ENCODE data around the gene KIF1A.
"Not testable (repeated sequence)": the region's sequence is repeated elsewhere in the genome, so short reads cannot be mapped to it uniquely, and the experiment has no call there.

The KIF1A gene

DNA sequence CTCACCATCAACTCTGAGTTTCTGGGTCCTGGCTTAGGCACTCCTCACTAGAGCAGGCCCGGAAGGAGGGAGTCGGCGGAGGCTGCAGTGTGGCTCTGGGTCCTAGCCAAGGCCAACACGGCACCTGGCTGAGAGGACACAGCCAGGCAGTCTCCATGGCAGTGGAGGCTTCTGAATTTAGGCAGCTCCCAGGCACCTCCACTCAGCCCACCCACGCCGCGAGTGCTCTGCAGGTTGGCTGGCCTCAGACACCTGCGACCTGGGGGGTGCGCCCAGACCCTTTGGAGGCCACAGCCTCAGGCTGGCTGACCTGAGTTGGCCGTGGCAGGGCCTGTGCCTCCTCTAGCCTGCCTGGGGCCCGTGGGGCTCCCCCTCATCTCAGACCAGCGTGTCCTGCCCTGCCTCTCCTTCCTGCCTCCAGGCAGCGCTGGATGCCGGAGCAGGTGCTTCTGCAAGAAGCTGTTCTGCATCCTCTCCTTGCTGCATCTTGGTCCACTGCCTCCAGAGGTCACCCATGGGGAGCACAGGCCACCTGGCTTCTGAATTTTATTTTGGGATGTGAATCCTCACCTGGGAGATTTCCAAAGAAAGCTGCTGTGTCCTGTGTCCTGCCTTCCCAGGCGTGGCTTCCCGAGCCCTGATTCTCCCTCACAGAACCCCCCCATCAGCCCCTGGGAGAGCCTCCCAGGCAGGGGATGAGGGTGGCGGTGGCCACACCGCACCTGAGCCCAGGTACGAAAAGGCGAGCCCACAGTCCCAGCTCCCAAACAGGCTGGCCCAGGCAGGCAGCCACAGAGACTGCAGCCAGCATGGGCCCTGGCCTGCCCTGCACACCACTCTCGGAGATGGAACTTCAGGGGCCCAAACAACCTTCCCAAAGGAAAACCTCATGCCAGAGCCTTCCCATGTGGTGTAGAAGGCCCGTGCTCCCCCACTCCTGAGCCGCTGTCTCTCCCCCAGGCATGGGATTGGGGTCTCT lies 105.0 kb downstream of the KIF1A start:
- DNase-seq, result no peak

DNA sequence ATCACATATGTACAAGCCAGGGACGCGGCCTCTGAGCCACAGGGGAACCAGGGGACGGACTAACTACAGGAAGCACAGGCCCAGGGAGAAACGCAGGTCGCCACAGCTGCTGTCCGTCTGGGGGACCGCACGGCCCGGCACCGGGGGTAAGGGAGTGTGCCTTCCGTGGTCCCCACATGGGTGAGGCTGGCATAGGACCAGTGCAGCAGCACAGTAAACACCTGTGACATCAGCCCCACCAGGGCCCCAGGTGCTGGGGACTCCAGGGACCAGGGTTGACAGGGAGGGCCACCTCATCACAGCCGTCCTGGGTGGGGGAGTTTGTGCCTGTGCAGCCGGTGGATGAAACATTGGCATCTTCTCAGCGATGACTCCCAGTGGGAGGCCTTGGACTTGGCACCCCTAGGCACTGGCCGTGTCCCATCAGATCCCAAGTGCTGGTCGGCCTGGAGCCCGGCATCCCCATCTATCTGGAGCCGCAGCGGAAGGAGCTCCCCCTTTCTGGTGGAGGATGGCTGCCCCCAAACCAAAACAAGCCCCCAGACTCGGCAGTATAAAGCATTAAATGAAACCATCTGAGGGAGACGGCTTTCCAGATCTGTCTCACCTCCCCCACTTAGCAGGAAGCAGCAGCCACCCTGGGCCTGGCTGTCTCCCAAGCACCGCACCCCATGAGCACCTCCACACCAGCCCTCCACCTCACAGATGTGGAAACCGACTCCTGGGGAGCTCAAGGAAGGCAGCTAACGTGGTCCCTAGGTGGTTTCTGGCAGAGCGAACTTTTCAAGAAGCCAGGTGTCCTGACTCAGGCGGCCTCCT lies 105.9 kb downstream of the KIF1A start:
- no peak for DNase-seq

DNA sequence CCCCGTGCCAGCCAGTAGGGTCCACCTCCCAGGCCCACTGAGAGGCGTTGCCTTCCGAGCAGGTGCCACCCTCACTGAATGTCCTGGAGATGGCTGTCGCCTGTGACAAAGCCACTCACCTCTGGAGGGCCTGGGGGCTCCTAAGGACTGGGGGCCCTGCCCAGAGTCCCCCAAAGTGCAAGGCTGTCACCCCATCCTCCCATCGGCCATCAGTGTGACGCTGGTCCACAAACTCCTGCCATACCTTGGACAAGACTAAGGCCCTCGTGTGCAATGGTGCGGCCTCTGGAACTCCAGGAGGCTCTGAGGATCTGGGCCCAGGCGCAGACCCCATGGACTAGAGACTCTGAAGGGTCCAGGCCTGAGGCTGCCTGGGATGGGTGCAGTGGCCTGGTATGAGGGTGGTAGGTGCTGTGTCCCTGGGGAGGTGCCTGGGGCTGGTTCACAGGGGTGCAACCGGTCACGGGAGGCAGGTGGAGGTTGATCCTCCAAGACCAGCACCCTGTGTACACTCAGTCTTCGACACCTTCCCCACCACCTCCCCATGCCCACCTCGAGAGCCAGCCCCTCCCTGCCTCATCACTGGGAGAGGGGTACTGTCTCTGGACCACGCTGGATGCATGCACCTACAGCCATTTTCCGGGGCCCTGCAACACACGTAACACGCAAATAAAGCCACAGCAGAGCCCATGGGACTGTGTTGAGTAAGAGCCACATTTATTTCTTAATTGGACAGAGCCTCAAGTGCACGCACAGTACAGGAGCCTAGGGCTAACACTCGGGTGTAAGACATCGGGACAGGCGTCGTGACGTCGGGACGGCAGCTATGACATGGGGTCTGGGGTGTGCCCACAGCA lies 106.7 kb downstream of the KIF1A start:
- DNase-seq, result no peak

DNA sequence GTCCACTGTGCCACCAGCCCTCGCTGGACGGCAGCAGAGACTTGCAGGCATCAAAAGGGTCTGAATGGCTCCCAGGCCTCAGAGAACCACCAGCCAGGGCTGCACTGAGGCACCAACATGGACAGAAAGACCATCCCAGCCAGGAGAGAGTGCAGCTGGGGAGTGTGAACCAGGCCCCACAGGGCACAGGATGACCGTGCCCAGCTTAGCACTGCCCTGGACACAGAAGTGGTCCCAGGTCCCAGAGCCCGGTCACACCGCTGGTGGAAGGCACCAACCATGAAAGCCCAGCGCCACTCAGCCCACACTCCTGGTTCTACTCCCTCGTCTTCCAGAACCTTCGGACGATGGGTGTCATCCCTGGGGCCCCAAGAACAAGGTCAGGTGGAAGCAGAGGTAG lies 107.9 kb downstream of the KIF1A start:
- DNase-seq, result no peak

DNA sequence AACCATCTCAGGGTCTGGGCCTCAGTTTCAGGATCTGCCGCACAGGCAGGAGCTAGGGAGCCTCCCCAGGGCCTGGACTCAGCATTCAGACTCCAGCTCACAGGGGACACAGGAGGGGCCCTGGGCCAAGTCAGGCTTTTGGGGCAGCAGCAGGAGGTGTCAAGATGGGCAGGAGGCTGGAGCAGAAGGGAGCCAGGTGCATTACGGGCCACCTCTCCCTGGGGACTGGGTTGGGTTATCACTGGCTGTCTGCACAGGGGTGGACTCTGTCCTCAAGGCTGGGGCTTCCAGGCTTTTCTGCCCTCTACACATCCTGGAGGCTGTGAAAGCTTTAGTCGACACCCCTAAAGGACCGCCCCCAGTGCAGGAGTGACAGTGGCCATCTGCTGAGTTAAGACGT lies 108.3 kb downstream of the KIF1A start:
- DNase-seq, result no peak

DNA sequence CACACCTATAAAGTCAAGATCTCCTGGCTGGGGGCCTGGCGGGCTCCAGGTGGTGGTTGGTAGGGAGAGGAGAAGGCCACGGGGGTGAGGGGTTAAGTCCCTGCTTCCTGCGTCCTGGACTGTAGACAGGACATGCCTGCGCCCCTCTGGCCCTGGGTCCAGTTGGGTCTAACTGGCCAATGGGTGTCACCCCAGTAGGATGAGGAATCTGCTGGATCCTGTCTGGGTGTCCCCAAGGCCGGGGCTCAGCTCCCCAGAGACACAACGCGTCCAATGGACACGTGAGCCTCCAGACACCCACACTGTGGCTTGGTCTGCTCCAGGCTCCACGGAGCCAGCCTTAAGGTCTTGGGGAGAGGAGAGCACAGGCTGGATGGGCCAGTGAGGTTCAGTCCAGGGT lies 108.7 kb downstream of the KIF1A start:
- no peak for DNase-seq

DNA sequence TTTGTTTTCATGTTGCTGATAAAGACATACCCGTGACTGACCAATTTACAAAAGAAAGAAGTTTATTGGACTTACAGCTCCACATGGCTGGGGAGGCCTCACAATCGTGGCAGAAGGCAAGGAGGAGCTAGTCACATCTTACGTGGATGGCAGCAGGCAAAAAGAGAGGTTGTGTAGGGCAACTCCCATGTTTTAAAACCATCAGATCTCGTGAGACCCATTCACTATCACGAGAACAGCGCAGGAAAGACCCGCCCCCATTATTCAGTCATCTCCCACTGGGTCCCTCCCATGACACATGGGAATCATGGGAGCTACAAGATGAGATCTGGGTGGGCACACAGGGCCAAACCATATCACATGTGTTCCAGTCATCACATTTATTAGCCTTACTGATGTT lies 111.6 kb downstream of the KIF1A start:
- no peak for DNase-seq

DNA sequence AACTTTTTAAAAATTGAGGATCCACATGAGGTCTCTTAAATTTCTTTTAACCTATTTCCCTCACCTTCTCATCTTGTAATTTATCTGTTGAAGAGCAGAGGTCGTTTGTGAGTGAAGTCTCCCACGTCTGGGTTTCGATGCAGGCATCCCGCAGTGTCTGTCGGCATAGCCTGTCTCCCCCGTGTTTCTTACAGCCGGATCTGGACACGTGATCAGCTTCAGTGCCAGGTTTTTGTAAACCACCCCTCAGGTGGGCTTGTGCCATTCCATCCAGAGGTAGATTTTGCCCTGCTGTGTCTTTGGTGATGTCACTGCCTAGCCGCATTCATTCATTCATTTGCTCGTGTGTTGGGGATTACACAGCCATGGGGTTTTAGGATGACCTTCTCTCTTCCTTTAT lies 112.2 kb downstream of the KIF1A start:
- no peak for DNase-seq

DNA sequence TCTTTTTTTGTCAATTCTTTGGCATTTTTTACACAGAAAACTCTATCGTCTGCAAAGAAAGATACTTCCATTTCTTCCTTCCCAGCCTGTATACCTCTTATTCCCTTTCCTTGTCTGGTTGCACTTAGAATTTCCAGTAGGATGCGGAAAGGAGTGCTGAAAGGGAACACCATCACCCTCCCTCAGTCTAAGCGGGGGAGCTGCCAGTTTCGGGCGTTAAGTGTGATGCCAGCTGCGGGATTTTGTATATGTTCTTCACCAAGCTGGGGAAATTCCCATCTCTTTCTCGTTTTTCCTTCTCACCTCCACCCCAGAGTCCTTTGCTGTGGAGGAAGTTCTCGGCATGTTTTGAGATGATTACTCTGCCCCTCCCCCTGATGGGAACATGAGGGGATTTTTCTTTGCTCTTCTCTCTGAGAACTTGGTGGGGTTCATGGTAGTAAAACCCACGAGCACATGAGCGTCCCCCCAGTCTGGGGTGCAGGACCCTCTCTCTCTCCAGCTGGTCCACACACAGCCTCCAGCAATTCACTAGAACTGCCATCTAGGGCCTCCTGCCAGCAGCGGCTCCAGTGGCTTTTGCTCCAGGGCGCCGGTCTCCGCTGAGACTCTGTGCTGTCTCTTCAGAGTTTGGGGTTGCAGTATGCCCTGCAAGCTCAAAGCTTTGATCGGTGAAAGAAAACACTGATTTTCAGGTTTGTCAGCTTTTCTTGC lies 112.8 kb downstream of the KIF1A start:
- DNase-seq, result no peak

DNA sequence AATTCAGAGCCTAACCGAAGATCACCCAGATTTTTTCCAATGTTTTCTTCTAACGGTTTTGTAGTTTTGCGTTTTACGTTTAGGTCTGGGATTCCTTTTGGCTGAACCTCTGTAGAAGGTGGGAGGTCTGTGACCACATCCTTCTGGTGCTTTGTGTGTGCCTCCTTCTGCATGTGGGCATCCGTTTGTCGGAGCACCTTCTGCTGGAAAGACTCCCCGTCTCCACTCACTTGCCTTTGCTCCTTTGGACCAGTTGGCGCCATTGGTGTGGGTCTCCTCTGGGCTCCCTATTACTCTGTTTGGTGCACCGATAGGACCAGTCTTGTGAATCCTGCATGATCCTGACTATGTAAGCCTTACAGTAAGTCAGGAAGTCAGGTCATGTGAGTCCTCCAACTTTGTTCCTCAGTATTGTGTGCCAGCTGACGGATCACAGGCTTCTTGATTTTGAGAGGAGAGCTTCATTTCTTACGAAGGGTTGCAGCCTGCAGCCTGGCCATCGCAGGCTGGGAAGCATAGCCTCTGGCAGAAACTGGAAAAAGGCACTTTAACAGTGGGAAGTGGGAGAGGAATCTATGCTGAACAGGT lies 114.7 kb downstream of the KIF1A start:
- peak; percentile 61 for DNase-seq

DNA sequence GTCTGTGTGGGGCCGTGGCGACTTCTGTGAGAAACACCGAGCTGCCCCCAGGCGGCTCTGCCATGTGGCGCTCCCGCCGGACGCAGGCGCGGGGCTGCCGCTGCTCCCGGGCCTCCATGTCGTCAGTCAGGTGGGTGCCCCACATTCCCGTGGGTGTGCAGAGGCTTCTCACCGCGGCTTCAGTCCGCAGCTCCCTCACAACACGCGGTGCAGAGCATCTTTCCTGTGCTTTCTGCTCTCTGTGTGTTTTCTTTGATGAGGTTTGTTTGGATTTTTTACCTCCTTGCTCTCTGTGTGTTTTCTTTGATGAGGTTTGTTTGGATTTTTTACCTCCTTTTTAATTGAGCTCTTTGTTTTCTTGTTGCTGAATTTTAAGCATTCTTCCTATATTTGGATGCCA lies 115.4 kb downstream of the KIF1A start:
- DNase-seq, result peak; percentile 70

DNA sequence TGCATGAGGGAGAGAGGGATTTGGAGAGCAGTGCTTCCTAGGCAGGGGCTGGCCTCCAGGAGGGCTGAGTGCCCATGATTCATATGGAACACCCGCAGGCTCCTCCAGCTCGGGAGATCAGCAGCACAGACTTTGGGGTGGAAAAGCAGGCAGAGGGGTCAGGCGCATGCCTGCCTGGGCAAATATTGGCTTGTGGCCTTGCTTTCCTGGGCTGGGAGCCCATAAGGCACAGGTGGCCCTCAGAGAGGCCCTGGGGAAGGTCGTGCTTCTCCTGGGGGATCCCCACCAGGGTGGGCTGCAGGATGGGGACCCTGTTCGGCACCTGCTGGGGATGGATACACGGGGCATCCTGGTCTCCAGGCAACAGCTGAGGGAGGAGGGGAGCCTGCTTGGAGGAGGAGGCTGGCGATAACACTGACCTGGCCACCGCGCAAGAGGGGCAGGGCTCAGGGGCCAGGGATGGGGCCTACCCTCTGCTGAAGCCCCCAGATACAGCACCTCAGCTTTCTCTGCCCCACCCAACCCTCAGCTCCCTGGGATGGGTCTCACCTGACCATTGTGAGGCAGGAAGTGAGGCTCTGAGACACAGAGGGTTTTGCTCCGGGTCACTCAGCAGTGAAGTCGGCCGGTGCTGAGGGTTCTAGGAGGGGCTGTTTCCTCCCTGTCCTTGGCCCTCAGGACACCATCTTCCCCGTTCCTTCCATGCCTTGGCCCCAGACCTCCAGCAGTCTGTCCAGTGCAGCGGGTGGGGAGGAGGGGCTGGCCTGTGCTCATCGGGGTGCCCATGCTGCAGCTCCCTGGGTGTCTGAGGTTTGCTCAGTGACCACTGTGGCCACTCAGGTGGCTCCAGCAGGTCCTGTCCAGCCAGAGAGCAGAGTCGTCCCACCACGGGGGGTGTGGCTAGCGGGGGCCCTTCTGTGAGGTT lies 116.3 kb downstream of the KIF1A start:
- DNase-seq, result no peak

DNA sequence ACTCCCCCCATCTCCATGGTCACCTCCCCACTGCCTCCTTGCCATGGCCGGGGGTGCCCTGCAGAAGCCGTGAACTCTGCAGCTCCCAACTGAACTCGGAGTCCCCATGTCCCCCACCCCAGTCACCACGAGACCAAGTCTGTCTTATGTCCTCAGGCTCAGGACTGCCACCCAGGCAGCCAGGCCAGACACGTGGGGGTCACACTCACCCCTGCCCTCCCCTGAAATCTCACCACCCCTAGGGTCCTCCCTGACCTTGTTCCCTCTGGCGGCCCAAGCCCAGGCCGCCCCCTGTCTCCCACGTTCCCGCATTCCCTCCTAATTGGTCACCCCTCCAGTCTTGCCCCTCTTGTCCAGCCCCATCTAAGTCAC lies 117.4 kb downstream of the KIF1A start:
- no peak for DNase-seq

DNA sequence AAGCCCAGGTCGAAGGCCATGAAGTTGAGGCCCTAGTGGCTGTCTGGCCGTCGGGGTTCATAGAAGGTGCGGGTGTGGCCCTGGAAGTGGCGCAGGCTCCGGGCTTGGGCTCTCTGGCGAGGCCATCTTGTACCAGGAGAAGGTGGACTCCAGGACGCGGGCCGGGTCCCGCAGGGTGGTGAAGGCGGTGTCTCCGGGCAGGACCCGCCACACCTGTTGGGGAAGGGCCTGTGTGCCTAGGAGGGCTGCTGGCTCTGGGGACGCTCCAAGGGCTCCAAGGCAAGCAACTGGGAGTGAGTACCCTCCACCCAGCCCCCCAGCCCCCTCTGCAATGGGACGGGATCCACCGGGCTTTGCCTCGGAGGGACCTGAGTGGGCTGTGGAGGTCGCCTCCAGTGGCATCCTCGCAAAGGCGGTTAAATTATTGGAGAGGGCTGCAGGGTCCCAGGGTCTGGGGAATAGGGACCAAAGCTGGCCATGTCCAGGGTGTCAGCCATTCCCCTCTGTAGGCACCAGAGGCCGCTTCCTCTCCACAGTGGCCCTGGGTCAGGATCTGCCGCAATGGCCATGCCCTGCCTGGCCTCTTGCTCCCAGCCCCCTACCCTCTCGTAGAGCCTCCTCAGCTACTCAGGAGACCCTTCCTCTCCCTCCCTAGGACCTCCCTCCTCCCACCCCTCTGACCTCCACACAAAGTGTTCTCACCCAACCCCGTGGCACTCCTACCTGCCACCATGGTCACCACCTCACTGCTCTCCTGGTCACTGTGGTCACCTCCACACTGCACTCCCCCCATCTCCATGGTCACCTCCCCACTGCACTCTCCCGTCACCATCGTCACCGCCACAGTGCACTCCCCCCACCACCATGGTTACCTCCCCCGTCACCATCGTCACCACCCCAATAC lies 118.0 kb downstream of the KIF1A start:
- DNase-seq, result no peak

DNA sequence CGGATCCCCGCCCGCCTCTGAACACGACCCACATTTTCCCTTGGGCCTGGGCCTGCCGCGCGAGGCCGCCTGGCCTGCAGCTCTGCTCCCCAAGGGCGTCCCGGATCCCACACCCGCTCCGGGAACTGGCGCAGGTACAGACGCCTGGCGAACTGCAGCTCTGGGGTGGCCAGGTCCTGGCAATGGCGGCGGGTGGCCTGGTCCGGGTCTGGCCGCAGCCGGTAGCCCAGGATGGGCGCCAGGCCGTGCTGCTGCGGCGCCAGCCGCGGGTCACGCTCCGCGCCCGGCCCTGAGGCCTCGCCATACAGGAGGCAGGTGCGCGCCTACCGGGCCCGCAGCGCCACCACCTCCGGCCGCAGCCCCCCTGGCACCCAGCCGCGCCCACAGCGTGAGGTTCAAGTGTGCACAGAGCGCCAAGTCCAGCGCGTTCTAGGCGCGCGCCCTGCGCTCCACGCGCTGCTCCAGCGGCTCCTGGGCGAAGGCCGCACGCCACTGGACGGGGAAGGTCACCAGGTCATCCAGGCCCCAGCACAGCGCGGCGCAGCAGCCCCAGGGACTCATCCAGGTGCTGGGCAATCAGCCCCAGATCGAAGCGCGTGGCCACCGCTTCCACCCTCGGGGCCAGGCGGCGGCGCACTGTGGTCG lies 118.8 kb downstream of the KIF1A start:
- no peak for DNase-seq

DNA sequence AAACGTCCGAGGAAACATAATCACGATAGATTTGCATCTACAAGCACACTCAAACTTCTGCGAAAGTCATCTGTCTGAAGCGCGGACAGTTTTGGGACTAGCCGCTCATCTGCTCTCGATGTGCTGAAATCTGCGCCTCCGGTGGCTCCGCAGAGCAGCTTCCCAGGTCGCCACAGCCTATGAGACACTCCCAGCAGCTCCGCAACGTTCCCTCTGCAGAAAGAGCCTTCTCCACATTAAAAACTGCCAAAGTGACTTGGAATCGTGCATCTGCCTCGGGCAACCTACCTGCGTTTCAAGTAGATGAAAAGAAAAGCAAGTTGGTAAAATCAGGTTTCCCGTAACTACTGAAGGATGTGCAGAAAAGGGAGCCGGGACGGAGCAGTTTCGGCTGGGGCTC lies 119.4 kb downstream of the KIF1A start:
- not testable (repeated sequence) for DNase-seq

DNA sequence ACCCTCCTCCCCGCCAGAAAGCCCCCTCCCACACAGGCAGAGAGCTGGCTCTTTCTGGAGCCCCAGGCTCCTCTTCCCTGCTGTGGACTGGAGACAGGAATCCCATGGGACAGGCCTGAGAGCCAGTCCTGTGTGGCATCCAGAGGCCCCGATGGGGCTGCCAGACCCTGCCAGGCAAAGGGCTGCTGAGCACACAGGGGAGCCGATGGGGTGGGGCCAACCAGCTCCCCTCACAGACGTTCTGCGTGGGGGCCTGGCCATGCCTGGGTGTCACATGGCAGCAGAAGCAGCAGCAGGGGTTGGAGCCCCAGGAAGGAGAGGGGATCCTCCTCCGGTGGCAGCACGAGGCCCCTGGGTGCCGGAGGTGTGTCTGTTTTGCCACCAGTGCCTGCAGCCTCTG lies 120.2 kb downstream of the KIF1A start:
- DNase-seq, result not testable (repeated sequence)

DNA sequence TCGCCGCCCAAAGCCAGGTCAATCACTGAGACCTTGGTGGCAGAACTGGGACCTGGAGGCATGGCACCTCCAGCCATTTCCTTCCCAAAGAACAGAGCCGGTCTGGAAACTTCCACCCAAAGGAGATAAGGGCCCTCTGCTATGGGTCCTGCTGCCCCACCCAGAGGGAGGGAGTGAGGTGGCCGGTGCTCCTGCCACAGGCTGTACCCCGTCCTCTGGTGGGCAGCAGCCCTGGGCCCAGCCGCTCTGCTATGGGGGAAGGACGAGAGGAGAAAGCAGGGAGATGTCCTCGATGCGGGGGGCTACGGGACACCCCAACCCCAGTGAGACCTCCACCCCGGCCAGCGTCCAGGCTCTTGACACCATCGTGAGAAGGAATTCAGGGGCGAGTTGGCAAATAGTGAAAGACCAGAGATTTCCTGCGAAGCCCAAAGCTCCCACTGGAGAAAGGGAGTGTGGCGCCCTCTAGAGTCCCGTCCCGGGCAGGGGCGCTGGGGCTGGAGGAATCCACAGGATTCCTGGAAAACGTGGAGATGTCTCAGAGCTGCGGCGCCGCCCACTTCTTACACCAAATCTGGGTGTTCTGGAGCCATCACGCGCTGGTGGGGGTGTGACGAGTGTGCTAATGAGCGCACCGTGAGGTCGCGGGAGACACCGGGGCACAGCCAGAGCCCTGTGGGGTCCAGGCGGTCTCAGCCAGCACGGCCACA lies 121.0 kb downstream of the KIF1A start:
- not testable (repeated sequence) for DNase-seq

Measured in activated CD8-positive, alpha-beta memory T cell treated with anti-CD3 and anti-CD28 coated beads for 24 hours (primary cell).